Endothelial cell (in vitro differentiated cells): Measurements from ENCODE around the gene METTL26. TPM values are rescaled to one million over a fixed set of nuclear protein-coding genes. Genes with fewer than 3 reads are reported as not detected.
A peak's percentile ranks its signal among the peaks of the same experiment; 100 is the strongest.

Experiments
- DNase-seq: peaks from one replicate; pipeline ENCODE4 v3.0.0; 2021; ENCODE audit warnings: low spot score
- H3K27ac Mint-ChIP-seq: one replicate; pipeline ENCODE4 v1.8.0; 2021; ENCODE audit warnings: mixed read lengths, inconsistent platforms; ENCODE audit not compliant: unreplicated experiment
- H3K27me3 Mint-ChIP-seq: one replicate; pipeline ENCODE4 v1.8.0; 2021; ENCODE audit warnings: mild to moderate bottlenecking, moderate library complexity, mixed read lengths, inconsistent platforms; ENCODE audit not compliant: unreplicated experiment
- H3K36me3 Mint-ChIP-seq: one replicate; pipeline ENCODE4 v1.8.0; 2021; ENCODE audit warnings: mild to moderate bottlenecking, low read depth, mixed read lengths, inconsistent platforms; ENCODE audit not compliant: unreplicated experiment
- H3K4me1 Mint-ChIP-seq: one replicate; pipeline ENCODE4 v1.8.0; 2021; ENCODE audit warnings: mild to moderate bottlenecking, mixed read lengths, inconsistent platforms; ENCODE audit not compliant: unreplicated experiment
- H3K4me3 Mint-ChIP-seq: one replicate; pipeline ENCODE4 v1.8.0; 2021; ENCODE audit warnings: mild to moderate bottlenecking, mixed read lengths, inconsistent platforms; ENCODE audit not compliant: unreplicated experiment
- H3K9me3 Mint-ChIP-seq: one replicate; pipeline ENCODE4 v1.8.0; 2021; ENCODE audit warnings: mixed read lengths, inconsistent platforms; ENCODE audit not compliant: unreplicated experiment
- CTCF ChIP-seq: fragments of 200-600 bp; sonication (generic); IDR thresholded peaks from one replicate; pipeline ENCODE4 v1.5.0; 2021; ENCODE audit warnings: antibody characterized with exemption; ENCODE audit not compliant: unreplicated experiment
- total RNA-seq: library from RNA; stranded (reverse); fragmentation: NEBNext Ultra II Directional; extraction: Animal tissue kit (Norgen Biotek cat#: 25700); gene quantifications from one replicate; pipeline ENCODE4 v1.2.1, GENCODE V29; 2021; ENCODE audit not compliant: unreplicated experiment

Gene METTL26
- total RNA-seq, 1 donor from 2014 or later, result 48.5 TPM

GRCh38 chr16:595942-596735 is 40.0 kb downstream of the METTL26 start:
- Mint-ChIP-seq H3K27ac (no peak overlapping the region), H3K4me3 (no peak overlapping the region), H3K27me3 (peaks cover 10% of the 10 kb centered on the region), H3K36me3 (peaks cover 17% of the 10 kb centered on the region), H3K9me3 (no peaks in the 10 kb centered on the region), H3K4me1 (peaks cover 2% of the 10 kb centered on the region)
- TF ChIP-seq CTCF, result no peak
- no peak for DNase-seq

DNA sequence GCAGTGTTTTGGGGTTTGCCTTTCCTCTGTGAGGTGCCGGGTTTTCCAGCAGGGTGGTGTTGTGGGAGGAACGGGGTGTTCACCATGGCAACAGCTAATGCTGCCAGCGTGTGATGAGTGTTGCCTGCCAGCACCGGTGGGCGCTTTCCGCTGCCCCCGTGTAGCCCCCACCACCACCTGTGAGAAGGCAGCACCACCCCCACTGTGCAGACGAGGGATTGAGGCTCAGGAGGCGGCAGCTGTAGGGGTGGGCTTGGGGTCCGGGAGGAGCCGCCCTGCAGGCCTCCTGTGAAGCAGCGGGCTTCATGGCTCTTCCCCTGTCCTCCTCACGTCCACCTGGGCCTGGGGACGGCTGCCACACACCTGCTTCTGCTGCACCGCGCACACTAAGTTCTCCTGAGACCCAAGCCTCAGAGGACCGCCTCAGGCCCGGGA is 41.0 kb downstream of the METTL26 start:
- peaks cover 17% of the 10 kb centered on the region for H3K27me3 Mint-ChIP-seq
- DNase-seq, result no peak
- H3K27ac Mint-ChIP-seq, result no peak overlapping the region
- peaks cover 8% of the 10 kb centered on the region for H3K4me1 Mint-ChIP-seq
- no peaks in the 10 kb centered on the region for H3K9me3 Mint-ChIP-seq
- no peak overlapping the region for H3K4me3 Mint-ChIP-seq
- no peak for TF ChIP-seq CTCF
- peaks cover 24% of the 10 kb centered on the region for H3K36me3 Mint-ChIP-seq

DNA sequence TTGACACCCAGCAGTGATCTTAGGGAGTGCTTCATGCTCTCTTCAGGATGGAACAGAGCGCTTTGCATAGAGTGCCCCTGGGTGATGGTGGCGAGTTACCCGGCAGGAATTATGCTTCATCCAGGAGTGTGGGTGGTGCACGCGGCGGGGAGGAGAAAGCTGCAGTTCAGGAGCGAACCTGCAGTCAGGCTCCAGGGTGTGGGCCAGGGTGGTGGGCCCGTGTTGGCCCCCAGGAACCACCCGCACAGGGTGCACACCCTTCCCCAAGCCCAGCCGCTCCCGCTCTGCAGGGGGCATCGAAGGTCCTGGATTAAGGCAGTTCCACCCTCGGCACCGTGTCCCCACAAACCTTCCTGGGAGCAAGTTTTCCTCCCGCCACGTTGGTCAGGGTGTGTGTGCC is 42.3 kb downstream of the METTL26 start:
- no peak for TF ChIP-seq CTCF
- Mint-ChIP-seq H3K27ac (peak overlapping the region; percentile 52), H3K4me3 (peak overlapping the region; percentile 54), H3K36me3 (peaks cover 24% of the 10 kb centered on the region), H3K27me3 (peaks cover 20% of the 10 kb centered on the region), H3K4me1 (peaks cover 8% of the 10 kb centered on the region), H3K9me3 (no peaks in the 10 kb centered on the region)
- DNase-seq, result no peak

GRCh38 chr16:593406-593805 is 42.7 kb downstream of the METTL26 start:
- H3K27me3 Mint-ChIP-seq, result peaks cover 20% of the 10 kb centered on the region
- H3K9me3 Mint-ChIP-seq, result no peaks in the 10 kb centered on the region
- peaks cover 12% of the 10 kb centered on the region for H3K4me1 Mint-ChIP-seq
- H3K4me3 Mint-ChIP-seq, result peak overlapping the region; percentile 54
- TF ChIP-seq CTCF, result no peak
- H3K27ac Mint-ChIP-seq, result peak overlapping the region; percentile 52
- peaks cover 24% of the 10 kb centered on the region for H3K36me3 Mint-ChIP-seq
- no peak for DNase-seq

DNA sequence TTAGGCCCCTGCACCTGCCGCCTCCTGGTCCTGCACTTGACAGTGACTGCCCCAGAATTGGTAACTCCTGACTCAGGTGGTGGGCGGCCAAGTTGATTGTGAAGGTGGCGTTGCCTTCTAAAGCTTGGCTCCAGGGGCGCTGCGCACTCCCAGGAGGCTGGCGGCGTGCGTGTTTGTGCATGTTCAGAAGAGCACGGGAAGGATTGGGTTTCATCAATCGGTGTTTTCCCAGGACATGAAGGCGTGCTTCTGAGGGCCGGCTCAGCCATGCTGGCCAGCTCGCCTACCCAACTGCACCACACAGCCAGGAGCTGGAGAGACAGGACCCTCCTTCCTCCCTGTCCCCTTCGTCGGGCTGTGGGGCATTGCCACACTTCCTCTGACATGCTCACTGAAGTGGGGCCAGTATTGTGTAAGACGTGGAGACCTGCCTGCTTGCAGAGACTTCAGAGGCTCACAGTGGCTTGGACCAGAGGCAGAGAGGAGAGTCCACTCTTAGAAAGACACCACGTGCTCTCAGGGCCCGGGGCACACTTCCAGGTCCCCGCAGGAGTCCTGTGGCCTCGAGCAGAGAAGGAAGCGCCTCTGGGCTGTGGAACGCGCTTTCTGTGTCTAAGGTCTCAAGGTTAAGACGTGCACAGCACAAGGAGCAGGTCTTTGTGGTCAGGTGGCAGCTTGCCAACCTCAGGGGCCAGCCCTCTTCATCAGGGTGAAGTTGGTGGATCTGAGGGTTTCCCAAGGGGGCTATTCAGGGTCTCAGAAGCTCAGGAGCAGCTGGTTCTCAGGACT is 43.4 kb downstream of the METTL26 start:
- peaks cover 24% of the 10 kb centered on the region for H3K36me3 Mint-ChIP-seq
- DNase-seq, result no peak
- H3K27ac Mint-ChIP-seq, result no peak overlapping the region
- H3K27me3 Mint-ChIP-seq, result peaks cover 22% of the 10 kb centered on the region
- H3K9me3 Mint-ChIP-seq, result no peaks in the 10 kb centered on the region
- H3K4me1 Mint-ChIP-seq, result peaks cover 15% of the 10 kb centered on the region
- no peak overlapping the region for H3K4me3 Mint-ChIP-seq
- no peak for TF ChIP-seq CTCF
